Liver (tissue), 9 donors: ENCODE measurements around the gene EGLN2. TPM values are rescaled to one million over a fixed set of nuclear protein-coding genes. Genes with fewer than 3 reads are reported as not detected.

Experiments
- DNase-seq: peaks from one replicate; pipeline ENCODE4 v3.0.0-alpha.2; 2017; ENCODE audit warnings: low spot score
- H3K27ac ChIP-seq, 2 donors: one replicate each; pipeline ENCODE4 v1.7.0; 2013; ENCODE audit warnings: inconsistent platforms in 2 of 2, low read length in 2 of 2, control low read depth in 1 of 2, low read depth in 1 of 2, mild to moderate bottlenecking in 1 of 2
- H3K27me3 ChIP-seq, 4 donors: one replicate each; pipeline versions ENCODE4 v1.6.1 to v1.7.0; 2013; ENCODE audit warnings: low read length in 3 of 4, inconsistent platforms in 1 of 4, mild to moderate bottlenecking in 1 of 4, moderate library complexity in 1 of 4; ENCODE audit not compliant: control insufficient read depth in 4 of 4, insufficient read depth in 4 of 4
- H3K36me3 ChIP-seq, 4 donors: one replicate each; pipeline versions ENCODE4 v1.6.1 to v1.7.0; 2013; ENCODE audit warnings: low read length in 3 of 4, mild to moderate bottlenecking in 3 of 4, low read depth in 1 of 4, moderate library complexity in 1 of 4; ENCODE audit not compliant: control insufficient read depth in 4 of 4, insufficient read depth in 3 of 4
- H3K4me1 ChIP-seq, 4 donors: one replicate each; pipeline versions ENCODE4 v1.6.1 to v1.7.0; 2013; ENCODE audit warnings: low read length in 3 of 4, mild to moderate bottlenecking in 3 of 4, moderate library complexity in 1 of 4; ENCODE audit not compliant: control insufficient read depth in 4 of 4, insufficient read depth in 4 of 4
- H3K4me3 ChIP-seq, 3 donors: one replicate each; pipeline versions ENCODE4 v1.6.1 to v1.7.0; 2013; ENCODE audit warnings: low read length in 3 of 3, control low read depth in 1 of 3, low read depth in 1 of 3, mild to moderate bottlenecking in 1 of 3
- H3K9ac ChIP-seq, 2 donors: one replicate each; pipeline ENCODE4 v1.7.0; 2013; ENCODE audit warnings: low read length in 2 of 2, mild to moderate bottlenecking in 2 of 2, moderate library complexity in 2 of 2, control low read depth in 1 of 2, low read depth in 1 of 2
- H3K9me3 ChIP-seq, 4 donors: one replicate each; pipeline versions ENCODE4 v1.6.1 to v1.7.0; 2013; ENCODE audit warnings: low read length in 3 of 4; ENCODE audit not compliant: control insufficient read depth in 4 of 4
- EGR1 ChIP-seq, 2 donors: IDR thresholded peaks; 2 replicates each; pipeline ENCODE4 v1.6.1; 2016 to 2018; ENCODE audit warnings: antibody characterized with exemption in 2 of 2, low read depth in 2 of 2
- FOXA1 ChIP-seq: IDR thresholded peaks from 2 replicates; pipeline ENCODE4 v1.6.1; 2016; ENCODE audit warnings: antibody characterized with exemption
- FOXA2 ChIP-seq: IDR thresholded peaks from 2 replicates; pipeline ENCODE4 v1.6.1; 2016; ENCODE audit warnings: antibody characterized with exemption
- GABPA ChIP-seq, 2 donors: IDR thresholded peaks in 1 of 2; conservative IDR thresholded peaks in 1 of 2; 2 replicates each; pipeline ENCODE4 v1.6.1; 2016; ENCODE audit warnings: antibody characterized with exemption in 2 of 2, mild to moderate bottlenecking in 1 of 2, moderate library complexity in 1 of 2
- HNF4A ChIP-seq, 2 donors: conservative IDR thresholded peaks; 2 replicates each; pipeline ENCODE4 v1.6.1; 2016; ENCODE audit warnings: antibody characterized with exemption in 2 of 2, mild to moderate bottlenecking in 2 of 2
- HNF4G ChIP-seq: IDR thresholded peaks from 2 replicates; pipeline ENCODE4 v1.6.1; 2016; ENCODE audit warnings: antibody characterized with exemption
- JUND ChIP-seq, 2 donors: IDR thresholded peaks; 2 replicates each; pipeline ENCODE4 v1.6.1; 2016; ENCODE audit warnings: antibody characterized with exemption in 2 of 2
- NR2F2 ChIP-seq: IDR thresholded peaks from 2 replicates; pipeline ENCODE4 v1.6.1; 2016; ENCODE audit warnings: antibody characterized with exemption
- RAD21 ChIP-seq, 2 donors: IDR thresholded peaks; 2 replicates each; pipeline ENCODE4 v1.6.1; 2016; ENCODE audit warnings: antibody characterized with exemption in 2 of 2, mild to moderate bottlenecking in 2 of 2
- RXRA ChIP-seq, 2 donors: IDR thresholded peaks; 2 replicates each; pipeline ENCODE4 v1.6.1; 2017 to 2018; ENCODE audit warnings: antibody characterized with exemption in 2 of 2, mild to moderate bottlenecking in 1 of 2
- SP1 ChIP-seq: IDR thresholded peaks from 2 replicates; pipeline ENCODE4 v1.6.1; 2018; ENCODE audit warnings: antibody characterized with exemption, mild to moderate bottlenecking
- TAF1 ChIP-seq: conservative IDR thresholded peaks from 2 replicates; pipeline ENCODE4 v1.6.1; 2016; ENCODE audit warnings: antibody characterized with exemption, mild to moderate bottlenecking
- YY1 ChIP-seq: IDR thresholded peaks from 2 replicates; pipeline ENCODE4 v1.6.1; 2016; ENCODE audit warnings: antibody characterized with exemption, mild to moderate bottlenecking
- ZBTB33 ChIP-seq: IDR thresholded peaks from 2 replicates; pipeline ENCODE4 v1.6.1; 2016; ENCODE audit warnings: antibody characterized with exemption
- WGBS: extraction: QIAGEN DNeasy Blood & Tissue Kit; methylation state at CpG from one replicate; pipeline ENCODE4 v1.1.7; 2013; 5-methylcytosine and 5-hydroxymethylcytosine counted together
- polyA plus RNA-seq, 2 donors: library from polyadenylated mRNA; stranded (reverse) in 1 of 2; unstranded in 1 of 2; fragments of 200-250 nt in 1 of 2; fragments of >200 nt in 1 of 2; fragmentation: Nextera tagmentation in 1 of 2; extraction: Ambion mirVana in 1 of 2; gene quantifications; one replicate each; pipeline versions ENCODE4 v1.2.1 to v1.2.3, GENCODE V29; 2013 to 2015
- total RNA-seq, 2 donors: library from RNA; depleted of rRNA; stranded (reverse); fragments of >200 nt; gene quantifications; one replicate each; pipeline ENCODE4 v1.2.3, GENCODE V29; 2014
- TF ChIP-seq, protein P1 (sequence below): IDR thresholded peaks from 2 replicates; pipeline ENCODE4 v1.6.1; 2016; ENCODE audit warnings: antibody characterized with exemption, mild to moderate bottlenecking
- TF ChIP-seq, protein P2 (sequence below): IDR thresholded peaks from 2 replicates; pipeline ENCODE4 v1.6.1; 2016; ENCODE audit warnings: antibody characterized with exemption
- TF ChIP-seq, protein P3 (sequence below): IDR thresholded peaks from 2 replicates; pipeline ENCODE4 v1.6.1; 2016; ENCODE audit warnings: antibody characterized with exemption
- TF ChIP-seq, protein P4 (sequence below): fragments of 150-350 bp; IDR thresholded peaks from 2 replicates; pipeline ENCODE4 v1.5.1; 2017; ENCODE audit warnings: improper control_type of control experiment, low read depth, low read length; ENCODE audit not compliant: missing input control
- donor health status: healthy.
- donor health status: healthy.
- donor health status: healthy.
- donor health status: healthy.
- donor health status: healthy.

The EGLN2 gene
- total and polyA plus RNA-seq, 4 donors: 34.8 to 56.3 (median 47.7) TPM

GRCh38 chr19:40786060-40787037, 12.6 kb upstream of the EGLN2 start:
- Histone ChIP-seq H3K9ac (no peak overlapping the region), H3K4me1 (peaks cover 0 to 17% (median 10%) of the 10 kb centered on the region in 4 donors), H3K27ac (no peak overlapping the region), H3K27me3 (no peaks in the 10 kb centered on the region), H3K36me3 (peaks cover 0 to 4% (median 3%) of the 10 kb centered on the region in 4 donors), H3K9me3 (no peaks in the 10 kb centered on the region), H3K4me3 (no peak overlapping the region)
- no peak for DNase-seq
- WGBS: 95% methylated on average over 25 of the region's 25 CpGs
- TF ChIP-seq, protein P1, sequence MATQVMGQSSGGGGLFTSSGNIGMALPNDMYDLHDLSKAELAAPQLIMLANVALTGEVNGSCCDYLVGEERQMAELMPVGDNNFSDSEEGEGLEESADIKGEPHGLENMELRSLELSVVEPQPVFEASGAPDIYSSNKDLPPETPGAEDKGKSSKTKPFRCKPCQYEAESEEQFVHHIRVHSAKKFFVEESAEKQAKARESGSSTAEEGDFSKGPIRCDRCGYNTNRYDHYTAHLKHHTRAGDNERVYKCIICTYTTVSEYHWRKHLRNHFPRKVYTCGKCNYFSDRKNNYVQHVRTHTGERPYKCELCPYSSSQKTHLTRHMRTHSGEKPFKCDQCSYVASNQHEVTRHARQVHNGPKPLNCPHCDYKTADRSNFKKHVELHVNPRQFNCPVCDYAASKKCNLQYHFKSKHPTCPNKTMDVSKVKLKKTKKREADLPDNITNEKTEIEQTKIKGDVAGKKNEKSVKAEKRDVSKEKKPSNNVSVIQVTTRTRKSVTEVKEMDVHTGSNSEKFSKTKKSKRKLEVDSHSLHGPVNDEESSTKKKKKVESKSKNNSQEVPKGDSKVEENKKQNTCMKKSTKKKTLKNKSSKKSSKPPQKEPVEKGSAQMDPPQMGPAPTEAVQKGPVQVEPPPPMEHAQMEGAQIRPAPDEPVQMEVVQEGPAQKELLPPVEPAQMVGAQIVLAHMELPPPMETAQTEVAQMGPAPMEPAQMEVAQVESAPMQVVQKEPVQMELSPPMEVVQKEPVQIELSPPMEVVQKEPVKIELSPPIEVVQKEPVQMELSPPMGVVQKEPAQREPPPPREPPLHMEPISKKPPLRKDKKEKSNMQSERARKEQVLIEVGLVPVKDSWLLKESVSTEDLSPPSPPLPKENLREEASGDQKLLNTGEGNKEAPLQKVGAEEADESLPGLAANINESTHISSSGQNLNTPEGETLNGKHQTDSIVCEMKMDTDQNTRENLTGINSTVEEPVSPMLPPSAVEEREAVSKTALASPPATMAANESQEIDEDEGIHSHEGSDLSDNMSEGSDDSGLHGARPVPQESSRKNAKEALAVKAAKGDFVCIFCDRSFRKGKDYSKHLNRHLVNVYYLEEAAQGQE: no peak
- TF ChIP-seq, protein P2, sequence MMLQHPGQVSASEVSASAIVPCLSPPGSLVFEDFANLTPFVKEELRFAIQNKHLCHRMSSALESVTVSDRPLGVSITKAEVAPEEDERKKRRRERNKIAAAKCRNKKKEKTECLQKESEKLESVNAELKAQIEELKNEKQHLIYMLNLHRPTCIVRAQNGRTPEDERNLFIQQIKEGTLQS: no peak
- no peak for TF ChIP-seq FOXA2
- TF ChIP-seq, protein P3, sequence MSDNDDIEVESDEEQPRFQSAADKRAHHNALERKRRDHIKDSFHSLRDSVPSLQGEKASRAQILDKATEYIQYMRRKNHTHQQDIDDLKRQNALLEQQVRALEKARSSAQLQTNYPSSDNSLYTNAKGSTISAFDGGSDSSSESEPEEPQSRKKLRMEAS: no peak
- no peak for TF ChIP-seq HNF4A (conservative IDR thresholded peaks at IDR 0.05)
- no peak for TF ChIP-seq FOXA1
- no peak for TF ChIP-seq TAF1
- TF ChIP-seq JUND (IDR thresholded peaks at IDR 0.05): no peak
- TF ChIP-seq EGR1 (IDR thresholded peaks at IDR 0.05; ENCODE audit: low read depth in 2 of 2): no peak
- no peak for TF ChIP-seq NR2F2

- H3K9me3 ChIP-seq: no peaks in the 10 kb centered on the region
- H3K27me3 ChIP-seq: no peaks in the 10 kb centered on the region
- H3K4me1 ChIP-seq: peaks cover 0 to 22% (median 12%) of the 10 kb centered on the region in 4 donors
- 81% methylated on average over 7 of the region's 7 CpGs for WGBS
- H3K4me3 ChIP-seq: no peak overlapping the region
- H3K9ac ChIP-seq: no peak overlapping the region
- DNase-seq: no peak
- no peak overlapping the region for H3K27ac ChIP-seq
- peaks cover 0 to 2% (median 0%) of the 10 kb centered on the region in 4 donors for H3K36me3 ChIP-seq
- TF ChIP-seq RXRA (IDR thresholded peaks at IDR 0.05) (no peak), FOXA2 (no peak), YY1 (no peak), EGR1 (IDR thresholded peaks at IDR 0.05; ENCODE audit: low read depth in 2 of 2) (no peak), HNF4G (no peak), ZBTB33 (no peak), JUND (IDR thresholded peaks at IDR 0.05) (no peak), NR2F2 (no peak), RAD21 (IDR thresholded peaks at IDR 0.05) (no peak), GABPA (IDR thresholded peaks at IDR 0.05 in 1 of 2, conservative IDR thresholded peaks at IDR 0.05 in 1 of 2) (no peak), TAF1 (no peak), HNF4A (conservative IDR thresholded peaks at IDR 0.05) (no peak), SP1 (no peak), FOXA1 (no peak)
- TF ChIP-seq, protein P3: no peak
- TF ChIP-seq, protein P4, sequence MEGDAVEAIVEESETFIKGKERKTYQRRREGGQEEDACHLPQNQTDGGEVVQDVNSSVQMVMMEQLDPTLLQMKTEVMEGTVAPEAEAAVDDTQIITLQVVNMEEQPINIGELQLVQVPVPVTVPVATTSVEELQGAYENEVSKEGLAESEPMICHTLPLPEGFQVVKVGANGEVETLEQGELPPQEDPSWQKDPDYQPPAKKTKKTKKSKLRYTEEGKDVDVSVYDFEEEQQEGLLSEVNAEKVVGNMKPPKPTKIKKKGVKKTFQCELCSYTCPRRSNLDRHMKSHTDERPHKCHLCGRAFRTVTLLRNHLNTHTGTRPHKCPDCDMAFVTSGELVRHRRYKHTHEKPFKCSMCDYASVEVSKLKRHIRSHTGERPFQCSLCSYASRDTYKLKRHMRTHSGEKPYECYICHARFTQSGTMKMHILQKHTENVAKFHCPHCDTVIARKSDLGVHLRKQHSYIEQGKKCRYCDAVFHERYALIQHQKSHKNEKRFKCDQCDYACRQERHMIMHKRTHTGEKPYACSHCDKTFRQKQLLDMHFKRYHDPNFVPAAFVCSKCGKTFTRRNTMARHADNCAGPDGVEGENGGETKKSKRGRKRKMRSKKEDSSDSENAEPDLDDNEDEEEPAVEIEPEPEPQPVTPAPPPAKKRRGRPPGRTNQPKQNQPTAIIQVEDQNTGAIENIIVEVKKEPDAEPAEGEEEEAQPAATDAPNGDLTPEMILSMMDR: no peak
- TF ChIP-seq, protein P2: no peak
Measured at GRCh38 chr19:40791349-40791748, 7.6 kb upstream of the EGLN2 start.
